GM18951 (cell line): ENCODE results near the gene TNFRSF8.

Experiments used
- POLR2A ChIP-seq: IDR thresholded peaks from 4 replicates; pipeline ENCODE4 v1.6.1; 2011; ENCODE audit warnings: mild to moderate bottlenecking; ENCODE audit not compliant: insufficient read length, insufficient read depth; ENCODE audit errors: extremely low read depth
- in situ Hi-C: fragments of 300-500 bp; cut with MboI; formaldehyde crosslinking; loops from one replicate; pipeline ENCODE4 v1.12.0; 2022; ENCODE audit warnings: low sequenced_read_pairs, mixed read lengths, inconsistent platforms; ENCODE audit not compliant: unreplicated experiment

Gene TNFRSF8

GRCh38 chr1:12185918-12186678, 123.0 kb downstream of the TNFRSF8 start:
- in situ Hi-C loops, result no loop called here
- TF ChIP-seq POLR2A, result no peak

- in situ Hi-C loops, result no loop called here
- TF ChIP-seq POLR2A, result no peak
Observed at GRCh38 chr1:12186679-12186985, 123.5 kb downstream of the TNFRSF8 start.

GRCh38 chr1:12188115-12188514, 125.0 kb downstream of the TNFRSF8 start:
- in situ Hi-C loops, result no loop called here
- no peak for TF ChIP-seq POLR2A

GRCh38 chr1:12188657-12189327, 125.7 kb downstream of the TNFRSF8 start:
- no peak for TF ChIP-seq POLR2A
- in situ Hi-C loops, result no loop called here

GRCh38 chr1:12189328-12189682, 126.2 kb downstream of the TNFRSF8 start:
- in situ Hi-C loops, result no loop called here
- no peak for TF ChIP-seq POLR2A

- in situ Hi-C loops, result no loop called here
- TF ChIP-seq POLR2A, result no peak
Observed at GRCh38 chr1:12191242-12192032, 128.3 kb downstream of the TNFRSF8 start.
